ENCODE data around the gene PRSS36. TPM values are rescaled to one million over a fixed set of nuclear protein-coding genes. Genes with fewer than 3 reads are reported as not detected.

Gene PRSS36
- polyA plus RNA-seq, 3 donors: 3.1 to 4.2 (median 3.4) TPM

- Mint-ChIP-seq H3K4me1 (peaks cover 8% of the 10 kb centered on the region), H3K27me3 (ENCODE audit: low read depth in 3 of 3) (peaks cover 1 to 5% (median 2%) of the 10 kb centered on the region in 3 donors), H3K27ac (no peak overlapping the region), H3K36me3 (no peaks in the 10 kb centered on the region), H3K9me3 (peaks cover 2 to 10% (median 4%) of the 10 kb centered on the region in 7 donors), H3K4me3 (no peak overlapping the region)
- intact Hi-C loops (cut with micrococcal nuclease): loop anchor here in 1 of 2 donors (10.0 kb wide), 2 partner anchors 45 to 145 kb away; partner anchors contain the start of gene SETD1A
- DNase-seq: no peak
- H3K9me3 ChIP-seq (replicated peaks in 1 of 2; ENCODE audit: control insufficient read depth in 1 of 2, insufficient read depth in 1 of 2, low read length in 2 of 2): peaks cover 0 to 5% of the 10 kb centered on the region in 2 donors
- TF ChIP-seq, protein P1, sequence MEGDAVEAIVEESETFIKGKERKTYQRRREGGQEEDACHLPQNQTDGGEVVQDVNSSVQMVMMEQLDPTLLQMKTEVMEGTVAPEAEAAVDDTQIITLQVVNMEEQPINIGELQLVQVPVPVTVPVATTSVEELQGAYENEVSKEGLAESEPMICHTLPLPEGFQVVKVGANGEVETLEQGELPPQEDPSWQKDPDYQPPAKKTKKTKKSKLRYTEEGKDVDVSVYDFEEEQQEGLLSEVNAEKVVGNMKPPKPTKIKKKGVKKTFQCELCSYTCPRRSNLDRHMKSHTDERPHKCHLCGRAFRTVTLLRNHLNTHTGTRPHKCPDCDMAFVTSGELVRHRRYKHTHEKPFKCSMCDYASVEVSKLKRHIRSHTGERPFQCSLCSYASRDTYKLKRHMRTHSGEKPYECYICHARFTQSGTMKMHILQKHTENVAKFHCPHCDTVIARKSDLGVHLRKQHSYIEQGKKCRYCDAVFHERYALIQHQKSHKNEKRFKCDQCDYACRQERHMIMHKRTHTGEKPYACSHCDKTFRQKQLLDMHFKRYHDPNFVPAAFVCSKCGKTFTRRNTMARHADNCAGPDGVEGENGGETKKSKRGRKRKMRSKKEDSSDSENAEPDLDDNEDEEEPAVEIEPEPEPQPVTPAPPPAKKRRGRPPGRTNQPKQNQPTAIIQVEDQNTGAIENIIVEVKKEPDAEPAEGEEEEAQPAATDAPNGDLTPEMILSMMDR (IDR thresholded peaks at IDR 0.05): no peak
- no peak overlapping the region for H3K27ac ChIP-seq (ENCODE audit: low read depth in 1 of 2, low read length in 2 of 2)
- H3K36me3 ChIP-seq (replicated peaks in 1 of 2; ENCODE audit: control insufficient read depth in 1 of 2, insufficient read depth in 2 of 2, low read length in 2 of 2): no peaks in the 10 kb centered on the region
- H3K27me3 ChIP-seq (ENCODE audit: control insufficient read depth in 2 of 2, insufficient read depth in 2 of 2, low read length in 2 of 2): no peaks in the 10 kb centered on the region
- no peak overlapping the region for H3K4me3 ChIP-seq (replicated peaks in 1 of 3; ENCODE audit: low read depth in 2 of 3, low read length in 3 of 3)
- no peak overlapping the region for H2AFZ ChIP-seq (ENCODE audit: insufficient read depth, low read depth, low read length, poor library complexity, severe bottlenecking)
- peaks cover 9 to 12% of the 10 kb centered on the region in 2 donors for H3K4me1 ChIP-seq (ENCODE audit: control insufficient read depth in 1 of 2, insufficient read depth in 2 of 2, low read length in 2 of 2)
- H3K9ac ChIP-seq (ENCODE audit: insufficient read depth, low read length, poor library complexity, severe bottlenecking): no peak overlapping the region
- WGBS (ENCODE audit: insufficient coverage): 88% methylated on average over 4 of the region's 4 CpGs
- no peaks in the 10 kb centered on the region for H3K79me2 ChIP-seq (ENCODE audit: insufficient read depth, low read length)
- no peak overlapping the region for H3K4me2 ChIP-seq (replicated peaks; ENCODE audit: extremely low read depth, low read length, poor library complexity, severe bottlenecking)
- no peaks in the 10 kb centered on the region for H4K20me1 ChIP-seq (ENCODE audit: insufficient read depth, low read length)
Observed at GRCh38 chr16:31099860-31100638, 49.8 kb downstream of the PRSS36 start.

DNA sequence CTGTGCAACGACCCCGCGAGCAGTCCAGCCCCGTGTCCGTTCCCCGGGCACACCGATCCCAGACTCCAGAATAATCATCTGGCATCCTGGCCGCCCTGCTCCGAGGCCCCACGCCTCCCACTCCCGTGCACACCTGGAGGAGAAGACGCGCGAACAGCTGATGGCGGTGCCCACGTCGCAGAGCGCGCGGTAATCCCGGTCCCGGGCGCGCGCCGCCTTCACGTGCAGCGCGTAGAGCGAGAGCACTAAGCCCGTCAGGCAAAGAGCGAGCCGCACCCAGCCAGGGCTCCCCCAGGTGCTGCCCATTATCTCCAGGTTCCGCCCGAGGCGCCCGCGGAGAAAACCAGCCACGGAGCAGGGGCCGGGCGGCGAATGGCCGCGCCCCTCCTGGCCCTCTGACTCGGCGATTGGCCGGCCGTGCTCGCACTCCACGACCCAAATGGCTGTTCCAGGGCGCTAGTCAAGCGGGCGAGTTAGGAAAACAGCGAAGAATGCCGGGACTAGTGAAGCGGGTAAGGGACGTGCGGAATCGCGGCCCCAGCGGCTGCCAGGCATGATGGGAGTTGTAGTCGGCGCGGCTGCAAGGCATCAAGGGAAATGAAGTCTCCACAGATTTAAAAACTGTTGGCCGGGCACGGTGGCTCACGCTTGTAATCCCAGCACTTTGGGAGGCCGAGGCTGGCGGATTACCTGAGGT is 55.3 kb downstream of the PRSS36 start, which contains the start of gene VKORC1:
Gene VKORC1, minus strand, starts transcription at position 374 of the 697 bp plus-strand sequence. Its CDS starts 68 bp downstream, at position 306.
- H2AFZ ChIP-seq (ENCODE audit: insufficient read depth, low read depth, low read length, poor library complexity, severe bottlenecking): peak within 1 kb of the TSS; percentile 96

More for the DNA sequence above, 55.3 kb downstream of the PRSS36 start, which contains the start of gene VKORC1:
- Histone ChIP-seq H3K4me2 (replicated peaks; ENCODE audit: extremely low read depth, low read length, poor library complexity, severe bottlenecking) (peak within 1 kb of the TSS; percentile 99), H3K79me2 (ENCODE audit: insufficient read depth, low read length) (peaks cover 24% of the 10 kb centered on the region), H3K9ac (ENCODE audit: insufficient read depth, low read length, poor library complexity, severe bottlenecking) (peak within 1 kb of the TSS; percentile 75), H3K36me3 (replicated peaks in 1 of 2; ENCODE audit: control insufficient read depth in 1 of 2, insufficient read depth in 2 of 2, low read length in 2 of 2) (peaks cover 11 to 17% of the 10 kb centered on the region in 2 donors), H3K27me3 (ENCODE audit: control insufficient read depth in 2 of 2, insufficient read depth in 2 of 2, low read length in 2 of 2) (no peaks in the 10 kb centered on the region), H3K9me3 (replicated peaks in 1 of 2; ENCODE audit: control insufficient read depth in 1 of 2, insufficient read depth in 1 of 2, low read length in 2 of 2) (peaks cover 0 to under 1% of the 10 kb centered on the region in 2 donors), H4K20me1 (ENCODE audit: insufficient read depth, low read length) (peaks cover 4% of the 10 kb centered on the region), H3K27ac (ENCODE audit: low read depth in 1 of 2, low read length in 2 of 2) (peak within 1 kb of the TSS; percentile 52 to 74), H3K4me1 (ENCODE audit: control insufficient read depth in 1 of 2, insufficient read depth in 2 of 2, low read length in 2 of 2) (peaks cover 25 to 29% of the 10 kb centered on the region in 2 donors), H3K4me3 (replicated peaks in 1 of 3; ENCODE audit: low read depth in 2 of 3, low read length in 3 of 3) (peak within 1 kb of the TSS; percentile 49 to 92 (median 92))
- H3K27me3 Mint-ChIP-seq (ENCODE audit: low read depth in 3 of 3): peaks cover 0 to 4% (median 1%) of the 10 kb centered on the region in 3 donors
- H3K27ac Mint-ChIP-seq: peak within 1 kb of the TSS; percentile 66 to 92 (median 86)
- H3K36me3 Mint-ChIP-seq: peaks cover 18 to 23% of the 10 kb centered on the region in 2 donors
- WGBS (ENCODE audit: insufficient coverage): under 1% methylated on average over 69 of the region's 69 CpGs
- H3K4me3 Mint-ChIP-seq: peak within 1 kb of the TSS; percentile 89 to 98
- H3K4me1 Mint-ChIP-seq: peaks cover 21% of the 10 kb centered on the region
- intact Hi-C loops (cut with micrococcal nuclease): loop anchor here (1.0 to 10.0 kb wide), 7 partner anchors 20 to 140 kb away; partner anchors contain the start of genes HSD3B7 (in 2 of the 2), ZNF646 (in 2 of the 2), ZNF668 (in 2 of the 2) and SETD1A (in 1 of the 2)
- peaks cover 0 to 3% (median 1%) of the 10 kb centered on the region in 7 donors for H3K9me3 Mint-ChIP-seq
- DNase-seq: peak; percentile 92 to 94 (median 93)
- TF ChIP-seq, protein P1 (IDR thresholded peaks at IDR 0.05): no peak
